IPS-NIHi11 (cell line): ENCODE data around the gene PNPLA7.
A peak's percentile ranks its signal among the peaks of the same experiment; 100 is the strongest.
"Not testable (repeated sequence)": the region's sequence is repeated elsewhere in the genome, so short reads cannot be mapped to it uniquely, and the experiment has no call there.

Experiments
- DNase-seq: peaks from one replicate; pipeline ENCODE4 v3.0.0; 2012; ENCODE audit warnings: mixed read lengths, low spot score

The PNPLA7 gene

GRCh38 chr9:137417161-137418021, 132.8 kb downstream of the PNPLA7 start:
- no peak for DNase-seq

GRCh38 chr9:137416563-137417151, 133.5 kb downstream of the PNPLA7 start:
- no peak for DNase-seq

GRCh38 chr9:137416006-137416562, 134.1 kb downstream of the PNPLA7 start:
- no peak for DNase-seq

GRCh38 chr9:137415451-137415850, 134.8 kb downstream of the PNPLA7 start:
- no peak for DNase-seq

DNA sequence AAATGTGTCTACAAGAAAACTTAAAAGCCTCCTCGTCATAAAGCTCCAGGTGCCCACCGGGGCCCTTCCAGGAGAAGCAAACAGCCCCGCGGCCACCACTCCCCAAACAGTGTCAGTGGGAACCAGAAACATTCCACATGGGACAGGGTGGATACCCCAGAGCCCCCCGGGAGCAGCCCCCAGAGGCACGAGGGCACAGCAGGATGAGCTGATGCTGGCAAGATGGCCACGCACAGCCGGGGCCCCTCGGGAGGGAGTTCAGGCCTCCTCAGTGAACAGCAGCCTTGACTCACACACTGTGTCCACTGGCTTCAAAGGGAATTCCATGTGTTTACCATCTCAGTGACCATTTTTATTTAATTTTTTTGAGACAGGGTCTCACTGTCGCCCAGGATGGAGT, 137.8 kb downstream of the PNPLA7 start:
- DNase-seq: no peak

GRCh38 chr9:137411645-137412380, 138.4 kb downstream of the PNPLA7 start:
- DNase-seq: peak; percentile 73

- DNase-seq: no peak
Observed at GRCh38 chr9:137411260-137411644, 138.9 kb downstream of the PNPLA7 start.

DNA sequence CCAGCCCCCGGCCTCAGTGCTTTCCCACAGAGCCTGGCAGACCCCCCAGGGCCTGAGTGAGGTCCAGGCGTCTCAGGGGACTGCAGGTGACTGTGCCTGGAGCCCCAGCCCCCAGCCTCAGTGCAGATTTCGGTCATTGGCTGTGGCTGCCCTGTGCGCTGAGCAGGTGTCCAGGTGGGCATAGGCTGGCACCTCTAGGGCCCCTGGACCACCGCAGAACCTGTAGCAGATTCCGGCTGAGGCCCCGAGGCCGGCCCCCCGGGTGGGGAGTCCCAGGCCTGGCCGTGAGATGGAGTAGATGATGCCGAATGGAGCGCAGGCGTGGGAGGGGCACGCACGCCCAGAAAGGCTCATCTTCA, 139.3 kb downstream of the PNPLA7 start:
- DNase-seq: no peak

GRCh38 chr9:137410236-137410890, 139.8 kb downstream of the PNPLA7 start:
- not testable (repeated sequence) for DNase-seq
